Measurements from ENCODE around the gene ECM1.

ECM1 gene

DNA sequence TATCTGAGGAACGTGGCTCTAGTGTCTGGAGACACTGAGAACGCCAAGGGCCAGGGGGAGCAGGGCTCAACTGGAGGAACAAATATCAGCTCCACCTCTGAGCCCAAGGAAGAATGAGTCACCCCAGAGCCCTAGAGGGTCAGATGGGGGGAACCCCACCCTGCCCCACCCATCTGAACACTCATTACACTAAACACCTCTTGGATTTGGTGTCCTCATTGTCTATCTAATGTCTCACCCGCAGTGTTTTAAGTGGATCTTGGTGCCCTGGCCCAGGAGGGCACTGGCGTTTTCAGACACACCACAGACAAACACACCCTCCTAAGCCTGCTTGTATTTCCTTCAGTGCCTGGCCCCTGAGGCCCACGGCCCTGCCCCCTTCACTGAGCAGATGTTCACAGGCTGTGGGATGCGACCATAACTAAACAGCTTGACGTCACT, 5.5 kb downstream of the ECM1 start:
- DNase-seq: no peak

DNA sequence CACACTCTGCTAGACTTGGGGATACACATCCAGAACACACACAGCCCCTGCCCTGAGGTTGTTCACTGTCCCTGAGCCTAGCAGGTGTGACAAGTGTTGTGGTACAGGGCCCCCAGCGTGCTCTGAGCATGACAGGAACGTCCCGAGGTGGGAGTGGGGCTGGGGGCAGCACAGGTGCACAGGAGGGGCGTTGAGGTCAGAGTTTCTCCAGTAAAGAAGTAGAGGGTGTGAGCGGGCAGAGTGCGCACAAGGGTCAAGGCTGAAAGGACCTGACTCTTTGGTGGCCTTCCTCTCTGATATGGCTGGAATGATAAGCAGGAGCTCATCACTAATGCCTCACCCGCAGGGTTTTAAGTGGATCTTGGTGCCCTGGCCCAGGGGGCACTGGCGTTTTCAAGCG, 6.4 kb downstream of the ECM1 start:
- DNase-seq: no peak

DNA sequence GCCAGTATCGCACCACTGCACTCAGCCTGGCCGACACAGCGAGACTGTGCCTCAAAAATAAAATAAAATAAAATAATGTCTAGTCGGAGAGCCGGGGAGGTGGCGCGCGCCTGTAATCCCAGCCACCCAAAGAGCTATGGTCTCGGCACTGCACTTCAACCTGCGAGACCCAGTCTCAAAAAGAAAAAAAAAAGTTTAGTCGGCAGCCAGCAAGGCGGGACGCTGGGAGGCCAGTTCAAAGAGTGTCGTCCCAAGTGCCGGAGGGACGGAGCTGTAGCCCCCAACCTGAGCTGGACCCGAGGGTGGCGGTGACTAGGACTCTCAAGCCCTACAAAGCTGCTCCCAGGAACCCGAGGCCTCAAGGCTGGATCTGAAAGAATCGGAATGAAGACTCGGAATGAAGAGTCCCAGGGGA, 7.0 kb downstream of the ECM1 start:
- DNase-seq: no peak

DNA sequence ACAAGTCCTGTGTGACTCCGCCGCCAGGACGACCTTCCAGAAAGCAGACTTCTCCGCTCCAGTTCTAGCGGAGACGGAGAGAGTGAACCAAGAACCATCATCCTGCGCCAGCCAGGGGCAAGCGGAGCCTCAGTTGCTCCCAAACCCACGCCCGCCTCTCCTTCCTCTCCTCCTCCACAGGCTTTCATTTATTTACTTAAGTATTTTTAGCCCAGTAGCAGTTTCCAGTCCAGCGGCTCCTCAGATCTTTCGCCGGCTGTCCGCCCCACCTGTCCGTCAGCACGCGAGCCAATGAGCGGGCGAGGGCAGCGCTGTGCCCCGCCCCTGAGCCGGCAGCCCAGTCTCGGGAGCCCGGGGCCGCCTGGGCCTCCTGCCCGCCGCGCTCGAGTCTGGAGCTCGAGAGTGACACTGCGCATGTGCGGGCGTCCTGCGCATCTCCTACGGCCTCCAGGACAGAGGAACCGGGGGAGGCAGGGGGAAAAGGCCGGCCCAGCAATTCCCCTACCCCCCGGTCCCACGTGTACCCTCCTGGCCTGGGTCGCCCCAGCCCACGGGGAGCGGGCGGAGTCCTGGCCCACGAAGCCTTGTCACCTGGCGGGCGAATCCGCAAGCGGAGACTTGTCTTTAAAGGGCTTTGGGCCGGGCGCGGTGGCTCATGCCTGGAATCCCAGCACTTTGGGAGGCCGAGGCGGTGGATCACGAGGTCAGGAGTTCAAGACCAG, 7.6 kb downstream of the ECM1 start, which contains the start of gene FALEC:
FALEC (plus strand) TSS at position 425 of the 722 bp plus-strand sequence.
- peak; percentile 97 for DNase-seq

DNA sequence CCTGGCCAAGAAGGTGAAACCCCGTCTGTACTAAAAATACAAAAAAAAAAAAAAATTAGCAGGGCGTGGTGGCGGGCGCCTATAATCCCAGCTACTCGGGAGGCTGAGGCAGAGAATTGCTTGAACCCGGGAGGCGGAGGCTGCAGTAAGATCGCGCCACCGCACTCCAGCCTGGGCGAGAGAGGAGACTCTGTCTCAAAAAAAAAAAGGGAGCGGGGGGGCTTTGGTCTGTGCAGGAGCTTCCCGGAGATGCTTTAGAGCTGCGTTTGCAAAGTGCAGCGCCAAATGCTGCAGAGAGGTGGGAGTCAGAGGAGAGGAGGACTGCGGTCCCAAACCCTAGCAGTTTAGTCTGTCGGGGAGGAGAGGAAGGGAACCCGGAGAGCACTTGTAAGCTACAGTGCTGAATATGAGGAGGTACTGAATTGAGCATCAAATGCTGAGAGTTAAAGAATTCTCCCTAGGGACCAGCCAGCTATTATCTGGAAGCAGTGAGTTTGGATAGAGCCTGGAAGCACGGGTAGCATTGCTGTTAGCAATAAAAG, 8.2 kb downstream of the ECM1 start:
- no peak for DNase-seq

DNA sequence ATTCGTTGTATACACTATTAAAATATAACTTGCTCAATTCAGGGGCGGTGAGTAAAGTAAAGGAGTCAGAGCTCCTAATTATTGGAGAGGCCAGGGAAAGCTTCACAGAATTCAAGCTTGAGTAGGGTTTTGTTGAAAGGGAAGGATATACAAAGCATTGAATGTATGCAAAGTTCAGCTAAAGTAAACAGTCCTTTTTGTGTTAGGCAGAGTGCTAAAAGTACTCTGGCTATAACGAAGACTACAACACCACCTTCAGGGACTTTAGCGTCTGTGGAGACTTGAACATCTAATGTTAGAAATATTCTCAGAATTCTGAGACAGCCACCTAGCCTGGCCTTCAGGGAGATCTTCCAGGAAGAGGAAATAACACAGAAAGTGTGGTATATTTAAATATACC, 8.7 kb downstream of the ECM1 start:
- DNase-seq: no peak

DNA sequence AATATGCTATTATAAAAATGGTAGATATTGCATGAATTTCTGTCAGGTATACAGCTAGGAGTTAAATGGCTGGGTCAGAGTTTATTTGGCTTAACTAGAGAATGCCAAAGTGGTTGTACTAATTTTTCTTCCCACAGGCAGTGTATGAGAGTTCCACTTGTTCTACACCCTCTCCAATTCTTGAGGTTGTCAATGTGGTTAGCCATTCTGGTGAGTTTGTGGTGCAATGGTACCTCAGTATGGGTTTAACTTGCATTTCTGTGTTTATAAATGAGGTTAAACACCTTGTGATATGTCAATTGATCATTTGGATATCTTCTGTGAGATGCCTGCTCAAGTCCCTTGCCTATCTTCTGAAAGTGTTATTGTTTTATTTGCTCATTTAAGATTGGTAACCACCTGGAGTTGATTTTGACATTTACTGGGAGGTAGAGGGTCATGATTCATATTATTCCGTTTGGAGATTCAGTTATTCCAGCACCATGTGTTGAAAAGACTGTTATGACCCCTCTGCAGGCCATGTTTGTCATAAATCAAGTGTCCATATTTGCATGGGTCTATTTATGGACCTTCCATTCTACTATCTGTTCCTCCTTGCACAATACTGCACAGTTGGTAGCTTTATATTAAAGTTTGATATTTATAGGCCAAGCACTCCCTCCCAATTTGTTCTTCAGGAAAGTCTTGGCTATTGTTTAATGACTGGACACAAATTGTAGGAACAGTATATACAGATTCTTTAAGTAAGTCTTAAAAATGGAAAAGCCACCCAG, 13.5 kb downstream of the ECM1 start:
- no peak for DNase-seq

DNA sequence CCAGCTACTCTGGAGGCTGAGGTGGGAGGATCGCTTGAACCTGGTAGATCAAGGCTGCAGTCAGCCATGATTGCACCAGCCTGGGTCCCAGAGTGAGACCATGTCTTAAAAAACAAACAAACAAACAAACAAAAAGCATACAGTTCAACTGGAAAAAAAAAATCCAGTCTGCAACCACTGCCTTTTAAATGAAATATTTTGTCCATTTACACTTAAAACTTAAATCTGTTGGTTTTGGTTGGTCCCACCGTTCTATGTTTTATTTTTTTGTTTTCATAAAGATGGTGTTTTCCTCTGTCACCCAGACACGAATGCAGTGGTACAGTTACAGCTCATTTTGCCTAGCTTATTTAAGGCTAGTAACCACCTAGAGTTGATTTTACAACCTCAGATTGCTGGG, 17.4 kb downstream of the ECM1 start:
- DNase-seq: no peak

DNA sequence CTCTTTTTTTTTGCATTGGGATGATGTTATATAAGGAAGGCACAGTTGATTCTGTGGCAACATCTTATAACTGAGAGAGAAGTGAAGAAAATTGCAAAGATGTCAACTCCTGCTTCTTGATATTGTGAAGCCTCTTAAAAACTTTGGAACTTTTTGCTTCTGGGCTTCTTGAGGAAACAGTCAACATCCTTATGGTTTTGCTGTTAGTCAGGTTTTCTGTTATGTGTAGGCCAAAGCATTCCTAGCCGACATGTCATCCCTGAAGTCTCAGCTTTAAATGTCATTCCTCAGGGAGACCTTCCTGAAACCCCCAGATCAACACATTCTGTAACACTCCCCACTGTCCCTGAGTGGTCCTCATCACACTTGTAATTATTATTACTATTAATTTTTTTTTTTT, 20.3 kb downstream of the ECM1 start:
- DNase-seq: no peak

DNA sequence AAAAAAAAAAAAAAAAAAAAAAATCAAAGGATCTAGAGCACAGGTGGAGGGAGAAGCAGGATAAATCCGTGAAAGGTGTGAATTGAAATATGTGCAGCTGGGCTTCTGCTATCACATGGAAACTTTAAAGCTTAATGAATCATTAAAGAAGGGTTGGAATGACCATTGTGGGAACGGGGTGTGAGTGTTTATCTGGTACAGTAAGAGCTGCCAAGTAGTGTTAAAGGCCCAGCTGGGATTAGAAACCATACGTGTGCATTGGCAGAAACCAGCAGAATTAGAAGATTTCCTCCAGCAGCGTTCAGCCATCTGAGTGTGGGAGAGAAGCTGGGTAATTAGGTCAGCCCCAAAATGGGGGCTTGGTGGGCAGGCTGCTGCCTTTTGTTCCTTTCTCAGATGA, 21.1 kb downstream of the ECM1 start:
- no peak for DNase-seq

DNA sequence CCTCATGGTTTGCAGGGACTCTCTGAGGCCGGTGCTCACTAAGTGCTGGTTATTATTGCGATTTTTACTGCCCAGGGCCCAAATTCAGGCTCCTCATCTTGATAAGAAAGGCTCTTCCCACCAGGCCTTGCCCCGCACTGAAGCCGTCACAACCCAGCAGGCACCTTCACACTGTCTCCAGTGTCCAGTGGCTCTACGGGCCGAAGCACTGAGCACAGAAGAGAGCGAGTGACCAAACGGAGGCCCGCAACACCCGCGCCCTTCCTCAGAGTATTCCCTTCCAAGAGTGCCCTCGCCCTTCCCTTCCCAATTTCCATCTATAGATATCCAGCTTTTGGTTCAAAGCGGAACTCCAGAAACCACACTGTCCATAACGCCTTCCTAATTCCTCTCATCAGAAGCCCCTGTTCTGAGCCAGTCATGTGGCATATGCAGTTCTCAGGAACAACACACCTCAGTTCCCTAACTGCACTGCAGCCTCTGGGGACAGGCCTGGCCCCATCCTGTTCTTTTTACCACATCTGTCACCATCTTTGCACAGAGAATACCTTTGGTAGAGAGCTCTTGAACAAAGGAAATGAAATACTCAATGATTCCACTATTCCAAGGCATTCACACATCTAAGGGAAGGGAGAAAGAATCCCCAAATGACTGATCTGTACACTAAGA, 22.7 kb downstream of the ECM1 start:
- DNase-seq: no peak

DNA sequence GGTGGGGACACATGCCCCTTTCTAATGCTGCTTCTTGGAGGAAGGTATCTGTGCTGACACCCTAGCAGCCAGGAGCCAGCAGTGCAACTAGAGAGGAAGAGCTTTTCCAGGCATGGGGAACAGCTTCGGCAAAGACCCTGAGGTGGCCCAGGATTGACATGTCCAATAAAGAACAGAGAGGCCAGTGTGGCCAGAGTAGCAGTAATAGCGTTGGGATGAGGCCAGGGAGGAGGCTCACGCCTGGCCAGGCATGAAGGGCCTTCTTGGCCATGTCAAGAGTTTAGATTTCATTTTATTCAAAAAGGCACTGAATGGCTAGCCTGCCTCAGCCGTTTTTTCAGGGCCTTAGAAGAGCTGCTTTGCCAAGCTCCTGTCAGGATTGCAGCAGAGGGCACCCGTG, 25.0 kb downstream of the ECM1 start:
- DNase-seq: no peak

DNA sequence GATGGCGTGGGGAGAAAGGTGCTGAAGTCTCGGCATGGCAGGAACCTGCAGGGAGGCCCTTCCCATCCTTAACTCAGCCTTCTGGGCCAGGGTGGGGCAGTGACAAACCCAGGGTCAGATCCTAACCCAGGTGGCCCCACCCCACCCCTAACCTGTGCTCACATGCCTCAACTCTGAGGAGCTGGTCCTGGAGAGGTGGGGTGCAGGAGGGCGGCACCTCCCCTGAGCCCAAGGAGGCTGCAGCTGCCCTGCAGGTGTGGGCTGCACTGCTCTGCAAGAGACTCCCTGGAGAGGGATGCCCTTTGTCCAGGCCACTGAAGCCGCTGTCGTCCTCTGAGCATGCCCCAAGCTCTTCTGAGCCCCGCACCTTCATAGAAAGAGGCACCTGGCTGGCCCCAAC, 26.1 kb downstream of the ECM1 start:
- no peak for DNase-seq

DNA sequence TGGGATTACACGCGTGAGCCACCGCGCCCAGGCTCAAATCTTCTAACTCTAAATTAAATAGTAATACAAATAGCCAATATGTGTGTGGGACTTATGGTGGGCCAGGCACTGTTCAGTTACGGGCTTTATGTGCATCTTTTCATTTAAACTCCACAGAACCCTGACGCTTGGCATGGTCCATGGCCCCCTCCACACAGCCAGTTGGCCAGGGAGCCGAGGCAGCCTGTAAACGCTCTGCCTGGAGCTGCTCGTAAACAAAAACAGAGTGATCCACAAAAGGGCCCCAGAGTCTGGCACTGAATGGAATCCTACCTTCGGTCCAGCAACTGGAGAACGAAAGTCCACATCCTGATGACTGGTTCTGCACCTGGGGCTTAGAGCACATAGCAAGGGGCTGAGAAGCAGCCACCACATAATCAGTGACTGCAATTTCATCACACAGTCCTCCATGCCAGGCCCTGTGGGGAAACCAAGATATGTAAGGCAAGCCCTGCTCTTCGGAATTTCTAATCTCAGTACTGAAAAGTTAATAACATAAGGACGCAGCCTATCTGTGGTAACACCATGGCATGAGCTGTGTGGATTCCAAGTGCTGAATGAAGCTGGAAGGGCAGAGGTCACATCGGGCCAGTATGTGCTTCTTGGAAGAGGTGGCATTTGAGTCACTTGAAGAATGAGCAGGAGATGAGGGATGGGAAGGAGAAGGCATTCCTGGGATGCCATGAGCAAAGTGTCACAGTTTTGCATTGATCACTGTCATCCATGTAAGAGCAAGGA, 27.8 kb downstream of the ECM1 start:
- no peak for DNase-seq

DNA sequence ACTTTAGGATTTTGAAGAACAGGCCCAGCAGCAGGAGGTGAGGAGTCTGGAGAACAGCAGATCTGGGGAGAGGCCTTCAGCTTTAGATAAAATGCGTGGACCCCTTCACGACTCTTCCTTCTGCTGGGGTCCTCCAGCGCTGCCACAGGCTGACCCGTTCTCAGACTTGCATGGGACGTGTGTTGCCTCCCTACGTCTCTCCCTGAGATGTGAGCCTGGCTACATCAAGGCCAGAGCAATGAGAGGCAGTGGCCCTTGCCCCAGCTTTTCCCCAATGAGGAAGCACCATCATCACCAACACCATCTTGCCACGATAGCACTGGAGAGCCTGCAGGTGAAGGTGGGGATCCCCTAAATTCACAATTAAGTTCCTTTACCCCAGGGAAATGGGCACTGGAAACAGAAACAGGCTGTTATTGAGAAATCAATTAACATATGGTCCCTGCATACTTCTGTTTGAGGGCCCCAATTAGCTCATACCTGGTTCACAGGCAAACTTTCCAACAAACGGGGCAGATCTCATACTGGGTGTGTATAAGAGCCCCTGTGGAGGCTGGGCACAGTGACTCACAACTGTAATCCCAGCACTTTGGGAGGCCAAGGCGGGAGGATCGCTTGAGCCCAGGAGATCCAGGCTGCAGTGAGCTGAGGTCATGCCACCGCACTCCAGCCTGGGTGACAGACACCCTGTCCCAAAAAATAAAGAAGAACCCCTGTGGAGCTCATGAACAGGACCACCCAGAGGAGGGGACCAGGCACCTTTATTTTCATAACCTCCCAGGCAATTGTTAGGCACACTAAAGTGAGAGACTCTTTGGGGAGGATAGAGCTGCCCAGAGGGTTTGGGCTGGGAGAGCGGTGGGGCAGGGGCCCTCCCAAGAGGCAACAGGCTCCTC, 29.2 kb downstream of the ECM1 start:
- no peak for DNase-seq

DNA sequence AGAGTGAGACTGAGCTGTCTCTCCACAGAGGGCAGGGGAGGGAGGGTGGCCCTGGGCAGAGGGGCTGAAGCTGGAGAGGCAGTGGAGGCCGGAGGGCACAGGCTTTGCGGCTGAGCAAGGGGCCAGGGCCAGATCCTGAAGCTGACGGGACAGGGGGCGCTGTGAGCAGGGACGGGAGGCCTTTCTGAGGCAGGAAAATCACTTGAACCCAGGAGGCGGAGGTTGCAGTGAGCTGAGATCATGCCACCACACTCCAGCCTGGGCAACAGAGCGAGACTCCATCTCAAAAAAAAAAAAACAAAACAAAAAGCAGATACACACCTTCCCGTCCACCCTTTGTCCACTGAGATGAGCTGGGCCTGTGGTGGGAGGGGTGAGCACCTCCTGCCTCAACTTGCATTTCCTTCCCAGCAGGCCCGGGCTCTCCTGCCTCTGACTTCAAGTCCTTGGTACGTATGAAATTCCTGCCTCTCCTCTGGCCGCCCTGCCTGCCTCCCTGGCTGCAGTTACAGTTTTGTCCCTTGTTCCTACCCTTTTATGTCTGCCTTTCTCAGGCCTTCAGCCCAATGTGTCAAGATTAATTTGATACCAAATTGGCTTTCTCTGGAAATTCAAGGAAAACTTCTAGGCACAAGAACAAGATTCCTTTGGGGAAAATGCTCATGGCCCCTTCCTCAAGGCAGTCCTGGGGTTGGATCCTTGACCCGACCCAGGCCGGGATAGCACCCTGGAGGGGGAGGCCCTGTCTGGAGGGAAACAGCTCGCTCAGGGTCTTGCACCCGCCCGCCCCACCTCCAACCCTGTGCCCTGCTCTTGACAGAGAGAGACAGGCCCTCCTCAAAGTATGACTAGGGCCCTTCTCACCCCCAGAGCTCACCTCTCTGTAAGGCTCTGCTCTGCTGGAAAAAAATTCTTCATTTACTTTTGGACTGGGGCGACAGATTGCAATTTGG, 30.1 kb downstream of the ECM1 start:
- no peak for DNase-seq

DNA sequence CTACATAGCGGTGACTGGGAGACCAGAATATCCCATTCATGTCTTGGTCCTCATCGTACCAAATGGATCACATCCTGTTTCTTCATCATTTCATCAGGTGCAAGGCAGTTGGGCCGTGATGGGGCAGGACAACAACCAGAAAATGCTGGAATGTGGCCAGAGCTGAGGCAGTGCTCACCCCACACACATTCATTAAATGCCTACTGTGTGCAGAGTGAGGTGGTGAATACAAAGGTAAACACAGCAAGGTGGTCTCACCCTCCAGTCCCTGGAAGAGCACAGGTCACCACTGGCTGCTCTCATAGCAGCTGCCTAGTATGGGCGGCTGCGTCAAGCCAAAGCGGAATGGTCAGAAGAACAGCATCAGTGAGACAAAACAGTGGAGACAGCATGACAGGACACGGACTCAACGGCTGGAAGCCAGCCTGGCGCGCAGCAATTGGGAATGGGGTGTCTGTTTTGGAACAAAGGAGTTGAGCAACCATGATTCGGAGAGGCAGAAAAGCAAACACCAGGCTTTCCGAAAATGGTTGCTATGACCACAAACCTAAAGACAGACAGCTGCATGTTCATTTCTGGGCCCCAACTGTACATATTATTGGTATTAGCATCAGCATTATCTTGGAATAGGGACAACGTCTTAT, 35.7 kb downstream of the ECM1 start:
- DNase-seq: no peak

DNA sequence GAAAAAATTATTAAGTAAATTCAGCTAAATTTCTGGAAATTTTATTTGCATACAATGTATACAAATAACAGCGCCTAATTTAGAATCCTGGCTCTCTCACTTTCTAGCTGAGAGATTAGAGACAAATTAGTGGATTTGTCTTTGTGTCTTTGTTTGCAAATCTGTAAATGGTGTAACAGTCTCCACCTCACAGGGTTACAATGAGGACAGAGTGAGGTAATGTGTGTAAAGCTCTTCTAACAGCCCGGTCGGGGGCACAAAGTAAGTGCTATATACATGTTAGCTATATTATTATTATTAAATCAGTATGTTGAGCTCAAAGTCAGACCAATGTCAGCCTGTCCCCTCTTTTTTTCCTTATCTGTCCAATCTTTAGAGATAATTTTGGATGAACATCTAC, 36.3 kb downstream of the ECM1 start:
- DNase-seq: no peak

DNA sequence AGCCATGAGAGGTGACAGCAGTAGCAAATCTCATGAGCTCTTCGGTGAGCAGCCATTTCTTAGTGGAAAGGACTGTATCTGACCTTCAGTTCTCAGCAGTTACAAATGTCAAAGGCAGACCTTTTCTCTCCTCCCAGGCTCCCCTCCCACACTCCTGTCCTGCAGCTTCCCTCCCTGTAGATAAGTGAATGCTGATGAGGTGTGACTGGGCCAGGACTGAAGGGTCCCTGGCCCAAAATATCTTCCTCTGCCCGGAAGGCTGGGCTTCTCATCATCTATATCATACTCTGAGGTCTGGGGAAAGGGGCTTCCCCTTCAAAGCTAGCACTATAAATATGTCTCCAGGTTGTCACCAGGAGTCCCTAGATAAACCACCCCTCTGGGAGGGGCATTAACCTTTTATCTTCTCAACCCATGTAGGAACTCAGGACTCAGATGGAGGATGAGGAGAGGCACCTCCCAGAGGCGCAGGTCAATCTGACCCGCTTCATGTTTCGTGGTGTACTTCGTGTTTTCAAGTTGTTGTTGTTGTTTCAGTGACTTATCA, 37.6 kb downstream of the ECM1 start:
- no peak for DNase-seq
